Measurements from ENCODE around the gene CCDC157. TPM values are rescaled to one million over a fixed set of nuclear protein-coding genes. Genes with fewer than 3 reads are reported as not detected.

The CCDC157 gene
- total and polyA plus RNA-seq, 3 experiments from 2014 or later, result 1.4 to 2.9 (median 2.7) TPM

Other genes with a start within 250 kb of the CCDC157 start
- 10 to 100 TPM; 87.5 to 88.6 TPM for gene LIF, start 110.2 kb upstream of the CCDC157 start, total RNA-seq
- gene LIF, start 110.2 kb upstream of the CCDC157 start, polyA plus RNA-seq, result not detected
- 10 to 100 TPM; 18.9 to 20.7 TPM for gene OSM, start 90.2 kb upstream of the CCDC157 start, total RNA-seq
- 16.4 TPM for gene OSM, start 90.2 kb upstream of the CCDC157 start, polyA plus RNA-seq
- gene CASTOR1, start 67.5 kb upstream of the CCDC157 start, total RNA-seq, result 1 to 10 TPM; 4.0 to 5.3 TPM
- gene CASTOR1, start 67.5 kb upstream of the CCDC157 start, polyA plus RNA-seq, result 17.8 TPM
- 10 to 100 TPM; 14.7 to 17.3 TPM for gene TBC1D10A, start 30.1 kb upstream of the CCDC157 start, total RNA-seq
- gene TBC1D10A, start 30.1 kb upstream of the CCDC157 start, polyA plus RNA-seq, result 55.2 TPM
- 100 to 1,000 TPM; 235 to 241 TPM for gene SF3A1, start 113 bp upstream of the CCDC157 start, total RNA-seq
- gene SF3A1, start 113 bp upstream of the CCDC157 start, polyA plus RNA-seq, result 139 TPM
- gene RNF215, start 30.4 kb downstream of the CCDC157 start, total RNA-seq, result 1 to 10 TPM; 6.3 to 7.9 TPM
- gene RNF215, start 30.4 kb downstream of the CCDC157 start, polyA plus RNA-seq, result 0.22 TPM
- 1 to 10 TPM; 4.4 to 4.9 TPM for gene SEC14L2, start 40.0 kb downstream of the CCDC157 start, total RNA-seq
- gene SEC14L2, start 40.0 kb downstream of the CCDC157 start, polyA plus RNA-seq, result 4.6 TPM
- 100 to 1,000 TPM; 104 to 110 TPM for gene MTFP1, start 68.8 kb downstream of the CCDC157 start, total RNA-seq
- 43.1 TPM for gene MTFP1, start 68.8 kb downstream of the CCDC157 start, polyA plus RNA-seq
- not detected for gene SEC14L3, start 115.0 kb downstream of the CCDC157 start, total RNA-seq
- gene SEC14L3, start 115.0 kb downstream of the CCDC157 start, polyA plus RNA-seq, result not detected
- not detected for gene SEC14L4, start 148.7 kb downstream of the CCDC157 start, total RNA-seq
- not detected for gene SEC14L4, start 148.7 kb downstream of the CCDC157 start, polyA plus RNA-seq
- not detected for gene SEC14L6, start 189.7 kb downstream of the CCDC157 start, total RNA-seq
- gene SEC14L6, start 189.7 kb downstream of the CCDC157 start, polyA plus RNA-seq, result 0.18 TPM
- under 1 TPM; 0.13 to 0.31 TPM for gene GAL3ST1, start 217.7 kb downstream of the CCDC157 start, total RNA-seq
- gene GAL3ST1, start 217.7 kb downstream of the CCDC157 start, polyA plus RNA-seq, result 0.13 TPM
- 100 to 1,000 TPM; 186 to 187 TPM for gene PES1, start 234.9 kb downstream of the CCDC157 start, total RNA-seq
- 46.5 TPM for gene PES1, start 234.9 kb downstream of the CCDC157 start, polyA plus RNA-seq

Data from CD8-positive, alpha-beta memory T cell (primary cell).